Fibroblast of pulmonary artery (primary cell): ENCODE data around the gene ADPRS.

Source experiments
- DNase-seq: peaks from one replicate; pipeline ENCODE4 v3.0.0-alpha.2; 2010; ENCODE audit warnings: low read depth
- H3K4me3 ChIP-seq: replicated peaks from 2 replicates; pipeline ENCODE4 v1.5.1; 2011; ENCODE audit warnings: low read depth, mild to moderate bottlenecking, control low read depth, low read length, moderate library complexity
- TF ChIP-seq, protein P1 (sequence below): IDR thresholded peaks from 2 replicates; pipeline ENCODE4 v1.5.1; 2011; ENCODE audit warnings: mild to moderate bottlenecking, control low read depth, low read length, inconsistent platforms; ENCODE audit errors: missing control alignments

The ADPRS gene

GRCh38 chr1:36092798-36093185 is 4.1 kb downstream of the ADPRS start:
- TF ChIP-seq, protein P1, sequence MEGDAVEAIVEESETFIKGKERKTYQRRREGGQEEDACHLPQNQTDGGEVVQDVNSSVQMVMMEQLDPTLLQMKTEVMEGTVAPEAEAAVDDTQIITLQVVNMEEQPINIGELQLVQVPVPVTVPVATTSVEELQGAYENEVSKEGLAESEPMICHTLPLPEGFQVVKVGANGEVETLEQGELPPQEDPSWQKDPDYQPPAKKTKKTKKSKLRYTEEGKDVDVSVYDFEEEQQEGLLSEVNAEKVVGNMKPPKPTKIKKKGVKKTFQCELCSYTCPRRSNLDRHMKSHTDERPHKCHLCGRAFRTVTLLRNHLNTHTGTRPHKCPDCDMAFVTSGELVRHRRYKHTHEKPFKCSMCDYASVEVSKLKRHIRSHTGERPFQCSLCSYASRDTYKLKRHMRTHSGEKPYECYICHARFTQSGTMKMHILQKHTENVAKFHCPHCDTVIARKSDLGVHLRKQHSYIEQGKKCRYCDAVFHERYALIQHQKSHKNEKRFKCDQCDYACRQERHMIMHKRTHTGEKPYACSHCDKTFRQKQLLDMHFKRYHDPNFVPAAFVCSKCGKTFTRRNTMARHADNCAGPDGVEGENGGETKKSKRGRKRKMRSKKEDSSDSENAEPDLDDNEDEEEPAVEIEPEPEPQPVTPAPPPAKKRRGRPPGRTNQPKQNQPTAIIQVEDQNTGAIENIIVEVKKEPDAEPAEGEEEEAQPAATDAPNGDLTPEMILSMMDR = no peak
- H3K4me3 ChIP-seq = no peak overlapping the region
- no peak for DNase-seq

GRCh38 chr1:36093226-36093625 is 4.5 kb downstream of the ADPRS start:
- DNase-seq = no peak
- H3K4me3 ChIP-seq = no peak overlapping the region

DNA sequence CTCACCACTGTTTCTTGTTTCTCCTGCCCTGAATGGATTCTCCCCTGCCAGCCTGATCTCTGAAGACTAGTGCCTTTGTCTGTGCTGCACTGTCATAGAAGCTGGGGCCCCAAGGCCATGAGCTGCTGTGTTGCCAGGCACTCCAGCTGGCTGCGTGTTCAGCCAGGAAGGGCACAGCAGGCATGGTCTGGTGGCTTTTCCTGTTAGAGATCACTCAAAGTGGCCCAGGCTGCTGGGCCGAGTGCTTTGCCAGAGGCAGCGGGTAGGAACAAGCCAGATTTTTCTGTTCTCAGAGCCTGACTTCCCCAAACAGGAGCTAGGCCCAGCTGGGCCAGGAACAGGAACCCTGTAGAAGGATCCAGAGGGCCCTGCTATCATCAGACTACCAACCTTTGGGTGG is 5.2 kb downstream of the ADPRS start:
- no peak for DNase-seq
- TF ChIP-seq, protein P1 = no peak

More at GRCh38 chr1:36093226-36093625, 4.5 kb downstream of the ADPRS start:
- TF ChIP-seq, protein P1 = no peak

GRCh38 chr1:36094621-36095061 is 5.9 kb downstream of the ADPRS start:
- TF ChIP-seq, protein P1 = no peak
- no peak overlapping the region for H3K4me3 ChIP-seq
- no peak for DNase-seq

More for the DNA sequence above, 5.2 kb downstream of the ADPRS start:
- H3K4me3 ChIP-seq = no peak overlapping the region

GRCh38 chr1:36095760-36096405 is 7.2 kb downstream of the ADPRS start:
- no peak for DNase-seq
- H3K4me3 ChIP-seq = no peak overlapping the region
- TF ChIP-seq, protein P1 = no peak

- DNase-seq = no peak
These were observed 8.1 kb downstream of the ADPRS start for GRCh38 chr1:36096500-36097432.

More at GRCh38 chr1:36096500-36097432, 8.1 kb downstream of the ADPRS start:
- H3K4me3 ChIP-seq = no peak overlapping the region
- TF ChIP-seq, protein P1 = no peak
